HepG2 (cell line): Measurements from ENCODE around the gene ZNF697.

Experiments
- FOSL1 ChIP-seq: sonication (generic); formaldehyde crosslinking; IDR thresholded peaks from 2 replicates; pipeline ENCODE4 v1.9.0; 2021; ENCODE audit warnings: missing genetic modification reagents, borderline replicate concordance
- HMGXB4 ChIP-seq, 2 experiments: sonication (generic) in 1 of 2; formaldehyde crosslinking in 1 of 2; IDR thresholded peaks; 2 replicates each; pipeline versions ENCODE4 v1.4.0 to v1.6.1; 2018 to 2020; ENCODE audit warnings: missing genetic modification reagents in 2 of 2, borderline replicate concordance in 1 of 2, low read depth in 1 of 2, mild to moderate bottlenecking in 1 of 2, missing biosample characterization in 1 of 2
- MAFK ChIP-seq, 2 experiments: IDR thresholded peaks in 1 of 2; conservative IDR thresholded peaks in 1 of 2; 2 replicates each; pipeline ENCODE4 v1.6.1; 2011; ENCODE audit warnings: improper control_type of control experiment in 2 of 2, low read length in 2 of 2
- MZF1 ChIP-seq: sonication (generic); formaldehyde crosslinking; IDR thresholded peaks from 2 replicates; pipeline ENCODE4 v1.8.1; 2023; ENCODE audit warnings: mild to moderate bottlenecking, missing genetic modification reagents, borderline replicate concordance
- ONECUT2 ChIP-seq: sonication (generic); formaldehyde crosslinking; IDR thresholded peaks from 2 replicates; pipeline ENCODE4 v1.4.0; 2020; ENCODE audit warnings: missing genetic modification reagents
- ZHX1 ChIP-seq: sonication (generic); formaldehyde crosslinking; IDR thresholded peaks from 2 replicates; pipeline ENCODE4 v1.8.1; 2022; ENCODE audit warnings: low read depth, mild to moderate bottlenecking, missing genetic modification reagents

- TF ChIP-seq FOSL1 (CRISPR knock-in tag) = no peak
- no peak for TF ChIP-seq HMGXB4 (CRISPR knock-in tag; IDR thresholded peaks at IDR 0.05; ENCODE audit: borderline replicate concordance in 1 of 2, low read depth in 1 of 2)
- TF ChIP-seq ZHX1 = no peak
- TF ChIP-seq MAFK (conservative IDR thresholded peaks at IDR 0.05 in 1 of 2, IDR thresholded peaks at IDR 0.05 in 1 of 2; ENCODE audit: low read length in 2 of 2) = no peak
- TF ChIP-seq MZF1 (CRISPR knock-in tag) = no peak
- TF ChIP-seq ONECUT2 (CRISPR knock-in tag) = no peak
Measured at GRCh38 chr1:119683893-119684292, 35.8 kb upstream of the ZNF697 start.
